ENCODE measurements around the gene BCL2L11.
A peak's percentile ranks its signal among the peaks of the same experiment; 100 is the strongest.

BCL2L11 gene

GRCh38 chr2:111162718-111163331 is 42.1 kb downstream of the BCL2L11 start:
- no peak overlapping the region for H3K27ac ChIP-seq (ENCODE audit: low read length)
- no peaks in the 10 kb centered on the region for H3K9me3 ChIP-seq (ENCODE audit: insufficient read depth, low read depth, low read length)
- peaks cover 22% of the 10 kb centered on the region for H3K4me1 ChIP-seq (ENCODE audit: insufficient read depth, low read length)
- peaks cover 67% of the 10 kb centered on the region for H3K36me3 ChIP-seq (ENCODE audit: insufficient read depth, low read depth, low read length)
- no peaks in the 10 kb centered on the region for H3K27me3 ChIP-seq (ENCODE audit: insufficient read depth, low read length)
- no peak overlapping the region for H3K4me3 ChIP-seq (ENCODE audit: low read length)
- H3K9ac ChIP-seq (ENCODE audit: low read depth, low read length) = no peak overlapping the region

GRCh38 chr2:111164078-111164477 is 43.4 kb downstream of the BCL2L11 start:
- Histone ChIP-seq H3K27ac (ENCODE audit: low read length) (no peak overlapping the region), H3K9me3 (ENCODE audit: insufficient read depth, low read depth, low read length) (no peaks in the 10 kb centered on the region), H3K36me3 (ENCODE audit: insufficient read depth, low read depth, low read length) (peaks cover 59% of the 10 kb centered on the region), H3K4me1 (ENCODE audit: insufficient read depth, low read length) (peaks cover 19% of the 10 kb centered on the region), H3K27me3 (ENCODE audit: insufficient read depth, low read length) (no peaks in the 10 kb centered on the region), H3K4me3 (ENCODE audit: low read length) (peak overlapping the region; percentile 12; the same call in 1 of the 2 replicates), H3K9ac (ENCODE audit: low read depth, low read length) (peak overlapping the region; percentile 8; the same call in 1 of the 2 replicates)

GRCh38 chr2:111165084-111165483 is 44.4 kb downstream of the BCL2L11 start:
- Histone ChIP-seq H3K36me3 (ENCODE audit: insufficient read depth, low read depth, low read length) (peaks cover 49% of the 10 kb centered on the region), H3K9ac (ENCODE audit: low read depth, low read length) (no peak overlapping the region), H3K27me3 (ENCODE audit: insufficient read depth, low read length) (no peaks in the 10 kb centered on the region), H3K4me3 (ENCODE audit: low read length) (no peak overlapping the region), H3K4me1 (ENCODE audit: insufficient read depth, low read length) (peaks cover 19% of the 10 kb centered on the region), H3K9me3 (ENCODE audit: insufficient read depth, low read depth, low read length) (no peaks in the 10 kb centered on the region), H3K27ac (ENCODE audit: low read length) (no peak overlapping the region)

GRCh38 chr2:111166115-111166514 is 45.4 kb downstream of the BCL2L11 start:
- peaks cover 39% of the 10 kb centered on the region for H3K36me3 ChIP-seq (ENCODE audit: insufficient read depth, low read depth, low read length)
- H3K4me3 ChIP-seq (ENCODE audit: low read length) = no peak overlapping the region
- no peaks in the 10 kb centered on the region for H3K9me3 ChIP-seq (ENCODE audit: insufficient read depth, low read depth, low read length)
- peaks cover 20% of the 10 kb centered on the region for H3K4me1 ChIP-seq (ENCODE audit: insufficient read depth, low read length)
- no peak overlapping the region for H3K9ac ChIP-seq (ENCODE audit: low read depth, low read length)
- no peaks in the 10 kb centered on the region for H3K27me3 ChIP-seq (ENCODE audit: insufficient read depth, low read length)
- no peak overlapping the region for H3K27ac ChIP-seq (ENCODE audit: low read length)

- H3K9me3 ChIP-seq (ENCODE audit: insufficient read depth, low read depth, low read length) = no peaks in the 10 kb centered on the region
- no peak overlapping the region for H3K9ac ChIP-seq (ENCODE audit: low read depth, low read length)
- no peak overlapping the region for H3K27ac ChIP-seq (ENCODE audit: low read length)
- peaks cover 28% of the 10 kb centered on the region for H3K36me3 ChIP-seq (ENCODE audit: insufficient read depth, low read depth, low read length)
- no peak overlapping the region for H3K4me3 ChIP-seq (ENCODE audit: low read length)
- H3K4me1 ChIP-seq (ENCODE audit: insufficient read depth, low read length) = peaks cover 23% of the 10 kb centered on the region
- no peaks in the 10 kb centered on the region for H3K27me3 ChIP-seq (ENCODE audit: insufficient read depth, low read length)
These were observed 46.6 kb downstream of the BCL2L11 start for GRCh38 chr2:111167076-111167862.

- Histone ChIP-seq H3K27me3 (ENCODE audit: insufficient read depth, low read length) (no peaks in the 10 kb centered on the region), H3K4me1 (ENCODE audit: insufficient read depth, low read length) (peaks cover 20% of the 10 kb centered on the region), H3K36me3 (ENCODE audit: insufficient read depth, low read depth, low read length) (peaks cover 23% of the 10 kb centered on the region), H3K27ac (ENCODE audit: low read length) (no peak overlapping the region), H3K4me3 (ENCODE audit: low read length) (no peak overlapping the region), H3K9ac (ENCODE audit: low read depth, low read length) (no peak overlapping the region), H3K9me3 (ENCODE audit: insufficient read depth, low read depth, low read length) (no peaks in the 10 kb centered on the region)
These were observed 47.1 kb downstream of the BCL2L11 start for GRCh38 chr2:111167863-111168162.

GRCh38 chr2:111168528-111169239 is 48.0 kb downstream of the BCL2L11 start:
- H3K4me1 ChIP-seq (ENCODE audit: insufficient read depth, low read length) = peaks cover 12% of the 10 kb centered on the region; the same call in 1 of the 2 replicates
- peaks cover 23% of the 10 kb centered on the region for H3K36me3 ChIP-seq (ENCODE audit: insufficient read depth, low read depth, low read length)
- no peaks in the 10 kb centered on the region for H3K9me3 ChIP-seq (ENCODE audit: insufficient read depth, low read depth, low read length)
- no peak overlapping the region for H3K4me3 ChIP-seq (ENCODE audit: low read length)
- H3K27ac ChIP-seq (ENCODE audit: low read length) = no peak overlapping the region
- H3K27me3 ChIP-seq (ENCODE audit: insufficient read depth, low read length) = no peaks in the 10 kb centered on the region
- H3K9ac ChIP-seq (ENCODE audit: low read depth, low read length) = no peak overlapping the region

GRCh38 chr2:111169268-111169667 is 48.6 kb downstream of the BCL2L11 start:
- Histone ChIP-seq H3K36me3 (ENCODE audit: insufficient read depth, low read depth, low read length) (peaks cover 22% of the 10 kb centered on the region), H3K9me3 (ENCODE audit: insufficient read depth, low read depth, low read length) (no peaks in the 10 kb centered on the region), H3K4me1 (ENCODE audit: insufficient read depth, low read length) (peaks cover 12% of the 10 kb centered on the region; the same call in 1 of the 2 replicates), H3K9ac (ENCODE audit: low read depth, low read length) (no peak overlapping the region), H3K27me3 (ENCODE audit: insufficient read depth, low read length) (no peaks in the 10 kb centered on the region), H3K27ac (ENCODE audit: low read length) (no peak overlapping the region), H3K4me3 (ENCODE audit: low read length) (no peak overlapping the region)

- H3K9ac ChIP-seq (ENCODE audit: low read depth, low read length) = no peak overlapping the region
These were observed 49.2 kb downstream of the BCL2L11 start for GRCh38 chr2:111169924-111170323.

GRCh38 chr2:111171337-111171930 is 50.7 kb downstream of the BCL2L11 start:
- Histone ChIP-seq H3K9ac (ENCODE audit: low read depth, low read length) (no peak overlapping the region), H3K4me1 (ENCODE audit: insufficient read depth, low read length) (peaks cover 12% of the 10 kb centered on the region; the same call in 1 of the 2 replicates), H3K27ac (ENCODE audit: low read length) (no peak overlapping the region), H3K36me3 (ENCODE audit: insufficient read depth, low read depth, low read length) (peaks cover 3% of the 10 kb centered on the region; the same call in 1 of the 2 replicates), H3K27me3 (ENCODE audit: insufficient read depth, low read length) (no peaks in the 10 kb centered on the region), H3K4me3 (ENCODE audit: low read length) (no peak overlapping the region), H3K9me3 (ENCODE audit: insufficient read depth, low read depth, low read length) (no peaks in the 10 kb centered on the region)

More at GRCh38 chr2:111169924-111170323, 49.2 kb downstream of the BCL2L11 start:
- H3K27ac ChIP-seq (ENCODE audit: low read length) = no peak overlapping the region
- no peaks in the 10 kb centered on the region for H3K27me3 ChIP-seq (ENCODE audit: insufficient read depth, low read length)
- peaks cover 16% of the 10 kb centered on the region for H3K36me3 ChIP-seq (ENCODE audit: insufficient read depth, low read depth, low read length)
- H3K4me1 ChIP-seq (ENCODE audit: insufficient read depth, low read length) = peaks cover 12% of the 10 kb centered on the region; the same call in 1 of the 2 replicates
- H3K9me3 ChIP-seq (ENCODE audit: insufficient read depth, low read depth, low read length) = no peaks in the 10 kb centered on the region
- no peak overlapping the region for H3K4me3 ChIP-seq (ENCODE audit: low read length)

GRCh38 chr2:111172666-111173065 is 52.0 kb downstream of the BCL2L11 start:
- no peaks in the 10 kb centered on the region for H3K27me3 ChIP-seq (ENCODE audit: insufficient read depth, low read length)
- H3K9ac ChIP-seq (ENCODE audit: low read depth, low read length) = no peak overlapping the region
- H3K36me3 ChIP-seq (ENCODE audit: insufficient read depth, low read depth, low read length) = no peaks in the 10 kb centered on the region
- H3K4me1 ChIP-seq (ENCODE audit: insufficient read depth, low read length) = peaks cover 12% of the 10 kb centered on the region; the same call in 1 of the 2 replicates
- H3K27ac ChIP-seq (ENCODE audit: low read length) = no peak overlapping the region
- no peaks in the 10 kb centered on the region for H3K9me3 ChIP-seq (ENCODE audit: insufficient read depth, low read depth, low read length)
- H3K4me3 ChIP-seq (ENCODE audit: low read length) = no peak overlapping the region

All from iPS-20b (cell line).